AG04449 (cell line): ENCODE data around the gene BST2.

ENCODE experiments used
- CTCF ChIA-PET: fragments of 350-600 bp; formaldehyde crosslinking; extraction: SDS; loops from one replicate; lab custom pipeline; 2021; ENCODE audit warnings: antibody characterized with exemption; lab: Yijun Ruan, JAX
- POLR2A ChIA-PET: fragments of 400-600, 350-600 bp; formaldehyde crosslinking; extraction: SDS; loops from one replicate; lab custom pipeline; 2020; ENCODE audit warnings: antibody characterized with exemption, inconsistent platforms; lab: Yijun Ruan, JAX
- DNase-seq: peaks from one replicate; pipeline ENCODE4 v3.0.0-alpha.2; 2010; ENCODE audit warnings: low read depth, low spot score
- H3K4me3 ChIP-seq: 2 replicates; pipeline ENCODE4 v1.5.1; 2011; ENCODE audit warnings: low read depth, mild to moderate bottlenecking, control low read depth, low read length
- CTCF ChIP-seq: IDR thresholded peaks from one replicate; pipeline ENCODE4 v1.5.1; 2011; ENCODE audit warnings: mild to moderate bottlenecking, moderate library complexity, low read length, control low read depth, inconsistent platforms; ENCODE audit not compliant: insufficient read depth; ENCODE audit errors: missing control alignments

The BST2 gene

GRCh38 chr19:17419621-17420474 is 14.4 kb upstream of the BST2 start, which contains the start of gene MVB12A:
MVB12A (plus strand) TSS chr19:17420047; CDS start chr19:17420136, 89 bp downstream.
- ChIA-PET CTCF (interaction anchor here (0.7 to 1.7 kb wide), 9 partner anchors 9 to 113 kb away, joined by 3 to 9 read pairs (median 5); no protein-coding TSS in a partner anchor), POLR2A (interaction anchor here (0.6 to 1.3 kb wide), 7 partner anchors 14 to 440 kb away, joined by 3 to 5 read pairs (median 4); partner anchors contain the start of genes ANO8, BST2, RPL18A and SLC27A1)
- DNase-seq, result peak; percentile 95
- no peak for TF ChIP-seq CTCF
- H3K4me3 ChIP-seq, result peak within 1 kb of the TSS; percentile 82

GRCh38 chr19:17419154-17419620 is 13.8 kb upstream of the BST2 start:
- CTCF ChIA-PET, result interaction anchor here (0.7 to 1.7 kb wide), 9 partner anchors 8 to 113 kb away, joined by 3 to 9 read pairs (median 5); no protein-coding TSS in a partner anchor
- peak overlapping the region; percentile 53 for H3K4me3 ChIP-seq
- no peak for DNase-seq
- TF ChIP-seq CTCF, result no peak
- POLR2A ChIA-PET, result interaction anchor here (0.6 to 1.3 kb wide), 7 partner anchors 13 to 440 kb away, joined by 3 to 5 read pairs (median 4); partner anchors contain the start of genes ANO8, BST2, RPL18A and SLC27A1

GRCh38 chr19:17418710-17419109 is 13.3 kb upstream of the BST2 start:
- TF ChIP-seq CTCF, result no peak
- DNase-seq, result no peak
- ChIA-PET POLR2A (interaction anchor here (1.0 to 1.2 kb wide), 2 partner anchors 84 to 85 kb away, joined by 4 read pairs; partner anchors contain the start of gene ANO8), CTCF (interaction anchor here (1.2 to 1.7 kb wide), 5 partner anchors 7 to 78 kb away, joined by 3 to 9 read pairs (median 7); no protein-coding TSS in a partner anchor)
- no peak overlapping the region; the same call in 1 of the 2 replicates for H3K4me3 ChIP-seq

GRCh38 chr19:17415121-17415520 is 9.7 kb upstream of the BST2 start:
- no peak for TF ChIP-seq CTCF
- POLR2A ChIA-PET, result no interaction called here
- H3K4me3 ChIP-seq, result no peak overlapping the region
- no peak for DNase-seq
- CTCF ChIA-PET, result no interaction called here

- DNase-seq, result no peak
- ChIA-PET POLR2A (no interaction called here), CTCF (no interaction called here)
- no peak for TF ChIP-seq CTCF
- H3K4me3 ChIP-seq, result no peak overlapping the region
Observed at GRCh38 chr19:17414097-17414496, 8.7 kb upstream of the BST2 start.

GRCh38 chr19:17411801-17412200 is 6.4 kb upstream of the BST2 start:
- TF ChIP-seq CTCF, result no peak
- H3K4me3 ChIP-seq, result no peak overlapping the region
- ChIA-PET CTCF (interaction anchor here (1.0 to 2.6 kb wide), 6 partner anchors 8 to 84 kb away, joined by 3 to 17 read pairs (median 5); partner anchors contain the start of gene MVB12A), POLR2A (no interaction called here)
- no peak for DNase-seq
